Panc1 (cell line): ENCODE measurements around the gene CCBE1.

Experiments used
- CTCF ChIP-seq: fragments of 450-650 bp; IDR thresholded peaks from 2 replicates; pipeline ENCODE4 v1.5.1; 2017; ENCODE audit warnings: mild to moderate bottlenecking
- POLR2AphosphoS5 ChIP-seq: IDR thresholded peaks from 2 replicates; pipeline ENCODE4 v1.6.1; 2012; ENCODE audit warnings: mild to moderate bottlenecking, low read depth, low read length, moderate library complexity
- REST ChIP-seq, 2 experiments: IDR thresholded peaks; 2 replicates each; pipeline ENCODE4 v1.6.1; 2011 to 2012; ENCODE audit warnings: low read depth in 2 of 2, control low read depth in 1 of 2, low read length in 1 of 2, mild to moderate bottlenecking in 1 of 2, moderate library complexity in 1 of 2; ENCODE audit not compliant: insufficient read depth in 1 of 2
- TCF7L2 ChIP-seq: IDR thresholded peaks from 2 replicates; pipeline ENCODE4 v1.6.1; 2011; ENCODE audit warnings: mild to moderate bottlenecking, low read depth, low read length, inconsistent platforms

GRCh38 chr18:59665057-59666006 lies 31.9 kb downstream of the CCBE1 start:
- TF ChIP-seq POLR2AphosphoS5 (no peak), REST (IDR thresholded peaks at IDR 0.05; ENCODE audit: insufficient read depth in 1 of 2, low read depth in 2 of 2, low read length in 1 of 2) (no peak), CTCF (no peak), TCF7L2 (no peak)
